GM12878 (cell line): ENCODE results near the gene LMO7. TPM values are rescaled to one million over a fixed set of nuclear protein-coding genes. Genes with fewer than 3 reads are reported as not detected.

Experiments
- ATAC-seq: fragments of 200-7000 bp; cut with Tn5 transposase; 3 replicates; pipeline ENCODE4 v1.9.1; 2020; ENCODE audit warnings: mild to moderate bottlenecking, moderate library complexity
- BruUV-seq: library from RNA; stranded (reverse); fragments of 400-500 nt; replicated peaks from 2 replicates; lab custom pipeline; 2021; lab: Mats Ljungman, UMichigan
- CTCF ChIA-PET: fragments of 300-600 bp; sonication (Branson Sonifier 250); formaldehyde crosslinking; extraction: SDS; loops from one replicate; lab custom pipeline; 2021; ENCODE audit warnings: inconsistent platforms; lab: Yijun Ruan, JAX
- POLR2A ChIA-PET: fragments of 350-600 bp; formaldehyde crosslinking; extraction: SDS; loops from one replicate; lab custom pipeline; 2021; ENCODE audit warnings: inconsistent platforms; lab: Charles Lee
- RAD21 ChIA-PET: fragments of 300-600 bp; sonication (Branson Sonifier 250); formaldehyde crosslinking; loops from one replicate; lab custom pipeline; 2023; ENCODE audit warnings: antibody characterized with exemption; ENCODE audit not compliant: unreplicated experiment; lab: Charles Lee
- SMC1A ChIA-PET: fragments of 300-600 bp; sonication (Branson Sonifier 250); formaldehyde crosslinking; loops from one replicate; lab custom pipeline; 2023; ENCODE audit not compliant: unreplicated experiment, uncharacterized antibody; lab: Charles Lee
- DNase-seq: peaks from one replicate; pipeline ENCODE4 v3.0.0-alpha.2; 2011; ENCODE audit warnings: low read depth, low spot score
- FAIRE-seq: peaks from 3 replicates; lab custom pipeline; 2011; peaks lifted over from hg19 to GRCh38; lab: Jason Lieb, UNC
- H2AFZ ChIP-seq: 2 replicates; pipeline ENCODE4 v1.6.0; 2011; ENCODE audit warnings: low read depth, low read length, control low read depth; ENCODE audit not compliant: control insufficient read depth
- H3K27ac ChIP-seq: 2 replicates; pipeline ENCODE4 v1.5.1; 2011; ENCODE audit warnings: control low read depth; ENCODE audit not compliant: control insufficient read depth, insufficient read depth
- H3K27me3 ChIP-seq, 2 experiments: replicated peaks in 1 of 2; 2 replicates each; pipeline versions ENCODE4 v1.6.0 to v1.6.1; 2011; ENCODE audit warnings: low read length in 1 of 2; ENCODE audit not compliant: control insufficient read depth in 2 of 2, insufficient read depth in 2 of 2
- H3K36me3 ChIP-seq, 2 experiments: 2 replicates each; pipeline ENCODE4 v1.5.1; 2011; ENCODE audit warnings: low read length in 1 of 2; ENCODE audit not compliant: control insufficient read depth in 2 of 2, insufficient read depth in 2 of 2
- H3K4me1 ChIP-seq: 2 replicates; pipeline ENCODE4 v1.6.1; 2011; ENCODE audit warnings: mild to moderate bottlenecking, low read length, moderate library complexity, mixed read lengths; ENCODE audit not compliant: control insufficient read depth, insufficient read depth
- H3K4me2 ChIP-seq: 2 replicates; pipeline ENCODE4 v1.6.0; 2011; ENCODE audit warnings: control low read depth; ENCODE audit not compliant: control insufficient read depth, insufficient read depth
- H3K4me3 ChIP-seq: fragments of 200-600 bp; sonication (generic); 2 replicates; pipeline ENCODE4 v1.5.1; 2016
- H3K79me2 ChIP-seq: 2 replicates; pipeline ENCODE4 v1.6.0; 2011; ENCODE audit warnings: low read length; ENCODE audit not compliant: control insufficient read depth, insufficient read depth
- H3K9ac ChIP-seq: 2 replicates; pipeline ENCODE4 v1.8.0; 2011; ENCODE audit warnings: low read length, control low read depth, mixed read lengths; ENCODE audit not compliant: control insufficient read depth, insufficient read depth
- H3K9me3 ChIP-seq: replicated peaks from 3 replicates; pipeline ENCODE4 v1.5.1; 2011; ENCODE audit warnings: mild to moderate bottlenecking, low read length; ENCODE audit not compliant: control insufficient read depth, insufficient read depth
- H4K20me1 ChIP-seq: 2 replicates; pipeline ENCODE4 v1.6.0; 2011; ENCODE audit not compliant: control insufficient read depth, insufficient read depth
- BHLHE40 ChIP-seq, 2 experiments: fragments of 450-650 bp in 1 of 2; IDR thresholded peaks; 2 replicates each; pipeline ENCODE4 v1.6.1; 2011 to 2017; ENCODE audit warnings: low read depth in 2 of 2, borderline replicate concordance in 1 of 2, improper control_type of control experiment in 1 of 2, low read length in 1 of 2, mild to moderate bottlenecking in 1 of 2
- CBX3 ChIP-seq: fragments of 200-600 bp; sonication (generic); IDR thresholded peaks from 2 replicates; pipeline ENCODE4 v1.6.1; 2016; ENCODE audit warnings: low read depth, borderline replicate concordance
- DPF2 ChIP-seq: fragments of 450-650 bp; IDR thresholded peaks from 2 replicates; pipeline ENCODE4 v1.6.1; 2017; ENCODE audit warnings: mild to moderate bottlenecking
- EED ChIP-seq: sonication (generic); IDR thresholded peaks from 2 replicates; pipeline ENCODE4 v1.6.1; 2016; ENCODE audit warnings: antibody characterized with exemption, low read depth
- FOXM1 ChIP-seq: IDR thresholded peaks from 2 replicates; pipeline ENCODE4 v1.6.1; 2012; ENCODE audit warnings: low read depth, mild to moderate bottlenecking, inconsistent platforms, low read length, moderate library complexity
- IRF4 ChIP-seq: IDR thresholded peaks from 2 replicates; pipeline ENCODE4 v1.6.1; 2011; ENCODE audit warnings: low read depth, low read length
- NBN ChIP-seq: fragments of 450-650 bp; IDR thresholded peaks from 2 replicates; pipeline ENCODE4 v1.6.1; 2016
- PAX8 ChIP-seq: fragments of 450-650 bp; IDR thresholded peaks from 2 replicates; pipeline ENCODE4 v1.6.1; 2017; ENCODE audit warnings: mild to moderate bottlenecking, moderate library complexity
- RELA ChIP-seq: fragments of 450-650 bp; IDR thresholded peaks from 2 replicates; pipeline ENCODE4 v1.8.0; 2014; ENCODE audit warnings: borderline replicate concordance; ENCODE audit not compliant: partially characterized antibody
- TCF12 ChIP-seq: IDR thresholded peaks from 2 replicates; pipeline ENCODE4 v1.6.1; 2011; ENCODE audit warnings: low read depth, mild to moderate bottlenecking, low read length
- ZNF217 ChIP-seq: fragments of 450-650 bp; IDR thresholded peaks from 2 replicates; pipeline ENCODE4 v1.6.1; 2017; ENCODE audit warnings: antibody characterized with exemption, mild to moderate bottlenecking
- ZSCAN29 ChIP-seq: fragments of 450-650 bp; IDR thresholded peaks from 2 replicates; pipeline ENCODE4 v1.6.1; 2017; ENCODE audit warnings: mild to moderate bottlenecking, moderate library complexity
- WGBS: methylation state at CpG from one replicate; pipeline ENCODE4 v1.1.6; 2016; ENCODE audit warnings: low lambda C conversion rate; ENCODE audit not compliant: insufficient replicate concordance, insufficient coverage; ENCODE audit errors: missing lambda C conversion rate; 5-methylcytosine and 5-hydroxymethylcytosine counted together
- in situ Hi-C: fragments of 300-500 bp; cut with MboI; formaldehyde crosslinking; loops from 9 replicates; pipeline ENCODE4 v1.14.3; 2018; ENCODE audit warnings: mixed read lengths
- intact Hi-C: fragments of 100-400 bp; cut with micrococcal nuclease; formaldehyde crosslinking; loops from one replicate; pipeline ENCODE4 v1.14.2; 2022; ENCODE audit not compliant: unreplicated experiment
- polyA plus RNA-seq, 11 experiments: library from polyadenylated mRNA; depleted of rRNA in 4 of 11; unstranded in 6 of 11; stranded (reverse) in 5 of 11; fragments of >200 nt; fragmentation: Nextera tagmentation in 4 of 11; fragmentation: Illumina TruSeq in 1 of 11; extraction: Ambion mirVana in 4 of 11; extraction: Trizol in 1 of 11; gene quantifications; 1 replicate in 1 of 11; 2 replicates in 10 of 11; pipeline versions ENCODE4 v1.2.1 to v1.2.3, GENCODE V29; 2011 to 2016; ENCODE audit warnings: inconsistent platforms in 2 of 11, missing spikeins in 2 of 11, low read depth in 1 of 11
- total RNA-seq, 4 experiments: library from RNA; depleted of rRNA in 3 of 4; stranded (reverse); fragments of >200 nt in 3 of 4; fragmentation: Illumina TruSeq in 1 of 4; extraction: Trizol in 1 of 4; gene quantifications; 2 replicates each; pipeline versions ENCODE4 v1.2.1 to v1.2.3, GENCODE V29; 2013 to 2021
- TF ChIP-seq, protein P1 (sequence below): IDR thresholded peaks from 2 replicates; pipeline ENCODE4 v1.6.1; 2012; ENCODE audit warnings: low read depth, low read length, improper control_type of control experiment
- TF ChIP-seq, protein P2 (sequence below): fragments of 450-650 bp; formaldehyde crosslinking; IDR thresholded peaks from 2 replicates; pipeline ENCODE4 v1.5.0; 2022; ENCODE audit warnings: mild to moderate bottlenecking, missing genetic modification characterization

Gene LMO7
- total and polyA plus RNA-seq, 10 of the 15 experiments (the other 5 are each of a cell fraction or from before 2014, with no cell fraction given), result 8.5 to 67.8 (median 36.8) TPM

DNA sequence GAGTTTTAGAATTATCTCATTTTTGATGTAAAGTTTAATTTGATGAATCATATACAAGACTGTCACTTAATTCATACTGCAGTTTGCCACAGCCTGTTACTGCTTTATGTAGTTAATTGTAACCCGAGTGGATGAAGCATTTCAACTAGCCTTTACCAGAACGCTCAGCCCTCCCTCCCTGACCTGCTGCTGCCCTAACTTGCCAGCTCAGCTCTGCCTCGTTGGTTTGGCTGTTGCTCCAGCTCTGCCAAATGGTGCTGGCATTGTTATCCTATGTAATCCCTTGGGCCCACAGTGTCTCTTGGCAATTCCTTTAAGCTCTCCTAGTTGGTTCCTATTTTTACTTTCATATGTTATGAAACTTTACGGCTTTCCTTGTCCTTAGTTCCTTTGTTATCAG lies 113.3 kb downstream of the LMO7 start:
- intact Hi-C loops, result no loop called here
- RAD21 ChIA-PET, result no interaction called here
- no peak for ATAC-seq

DNA sequence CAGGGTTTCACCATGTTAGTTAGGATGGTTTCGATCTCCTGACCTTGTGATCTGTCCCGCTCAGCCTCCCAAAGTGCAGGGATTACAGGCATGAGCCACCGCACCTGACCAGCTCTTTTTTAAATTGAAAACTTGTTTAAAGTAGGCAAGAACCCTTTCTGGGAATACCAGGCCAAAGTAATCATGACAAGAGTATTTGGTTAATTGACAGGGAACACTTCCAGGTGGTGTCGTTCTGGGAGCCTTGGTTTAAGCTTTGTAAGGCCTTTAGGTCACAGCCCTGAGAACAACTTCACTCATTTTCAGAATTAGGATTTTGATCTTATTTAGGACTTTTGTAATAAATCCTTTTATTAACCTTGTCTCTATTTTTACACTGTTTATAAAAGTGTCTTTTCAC lies 115.2 kb downstream of the LMO7 start:
- no peak for ATAC-seq
- no peak for FAIRE-seq
- Histone ChIP-seq H3K9ac (no peak overlapping the region), H4K20me1 (no peaks in the 10 kb centered on the region), H3K27me3 (no peaks in the 10 kb centered on the region), H3K4me2 (no peak overlapping the region), H3K9me3 (no peaks in the 10 kb centered on the region), H3K4me3 (no peak overlapping the region), H3K36me3 (no peaks in the 10 kb centered on the region), H3K79me2 (no peaks in the 10 kb centered on the region), H3K27ac (no peak overlapping the region), H3K4me1 (no peaks in the 10 kb centered on the region), H2AFZ (no peak overlapping the region)
- in situ Hi-C loops, result no loop called here
- DNase-seq, result no peak
- no TSS peak for BruUV-seq
- intact Hi-C loops, result no loop called here
- 100% methylated on average over 4 of the region's 4 CpGs for WGBS
- ChIA-PET CTCF (interaction anchor here (1.2 to 1.7 kb wide), 2 partner anchors 17 to 55 kb away, joined by 3 to 4 read pairs; no protein-coding TSS in a partner anchor), RAD21 (interaction anchor here (1.0 to 1.3 kb wide), 3 partner anchors 10 to 111 kb away, joined by 3 read pairs; no protein-coding TSS in a partner anchor), SMC1A (interaction anchor here (1.3 to 2.2 kb wide), 3 partner anchors 9 to 10 kb away, joined by 5 to 6 read pairs (median 5); no protein-coding TSS in a partner anchor), POLR2A (interaction anchor here (0.6 kb wide), 1 partner anchor 156 kb away, joined by 4 read pairs; no protein-coding TSS in a partner anchor)
- TF ChIP-seq EED, result no peak
- TF ChIP-seq TCF12, result no peak
- TF ChIP-seq NBN, result no peak
- no peak for TF ChIP-seq ZSCAN29
- no peak for TF ChIP-seq PAX8
- TF ChIP-seq, protein P1, sequence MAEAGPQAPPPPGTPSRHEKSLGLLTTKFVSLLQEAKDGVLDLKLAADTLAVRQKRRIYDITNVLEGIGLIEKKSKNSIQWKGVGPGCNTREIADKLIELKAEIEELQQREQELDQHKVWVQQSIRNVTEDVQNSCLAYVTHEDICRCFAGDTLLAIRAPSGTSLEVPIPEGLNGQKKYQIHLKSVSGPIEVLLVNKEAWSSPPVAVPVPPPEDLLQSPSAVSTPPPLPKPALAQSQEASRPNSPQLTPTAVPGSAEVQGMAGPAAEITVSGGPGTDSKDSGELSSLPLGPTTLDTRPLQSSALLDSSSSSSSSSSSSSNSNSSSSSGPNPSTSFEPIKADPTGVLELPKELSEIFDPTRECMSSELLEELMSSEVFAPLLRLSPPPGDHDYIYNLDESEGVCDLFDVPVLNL, result no peak
- TF ChIP-seq ZNF217, result no peak
- TF ChIP-seq, protein P2, sequence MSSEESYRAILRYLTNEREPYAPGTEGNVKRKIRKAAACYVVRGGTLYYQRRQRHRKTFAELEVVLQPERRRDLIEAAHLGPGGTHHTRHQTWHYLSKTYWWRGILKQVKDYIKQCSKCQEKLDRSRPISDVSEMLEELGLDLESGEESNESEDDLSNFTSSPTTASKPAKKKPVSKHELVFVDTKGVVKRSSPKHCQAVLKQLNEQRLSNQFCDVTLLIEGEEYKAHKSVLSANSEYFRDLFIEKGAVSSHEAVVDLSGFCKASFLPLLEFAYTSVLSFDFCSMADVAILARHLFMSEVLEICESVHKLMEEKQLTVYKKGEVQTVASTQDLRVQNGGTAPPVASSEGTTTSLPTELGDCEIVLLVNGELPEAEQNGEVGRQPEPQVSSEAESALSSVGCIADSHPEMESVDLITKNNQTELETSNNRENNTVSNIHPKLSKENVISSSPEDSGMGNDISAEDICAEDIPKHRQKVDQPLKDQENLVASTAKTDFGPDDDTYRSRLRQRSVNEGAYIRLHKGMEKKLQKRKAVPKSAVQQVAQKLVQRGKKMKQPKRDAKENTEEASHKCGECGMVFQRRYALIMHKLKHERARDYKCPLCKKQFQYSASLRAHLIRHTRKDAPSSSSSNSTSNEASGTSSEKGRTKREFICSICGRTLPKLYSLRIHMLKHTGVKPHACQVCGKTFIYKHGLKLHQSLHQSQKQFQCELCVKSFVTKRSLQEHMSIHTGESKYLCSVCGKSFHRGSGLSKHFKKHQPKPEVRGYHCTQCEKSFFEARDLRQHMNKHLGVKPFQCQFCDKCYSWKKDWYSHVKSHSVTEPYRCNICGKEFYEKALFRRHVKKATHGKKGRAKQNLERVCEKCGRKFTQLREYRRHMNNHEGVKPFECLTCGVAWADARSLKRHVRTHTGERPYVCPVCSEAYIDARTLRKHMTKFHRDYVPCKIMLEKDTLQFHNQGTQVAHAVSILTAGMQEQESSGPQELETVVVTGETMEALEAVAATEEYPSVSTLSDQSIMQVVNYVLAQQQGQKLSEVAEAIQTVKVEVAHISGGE, result no peak
- no peak for TF ChIP-seq CBX3
- no peak for TF ChIP-seq IRF4
- no peak for TF ChIP-seq FOXM1
- TF ChIP-seq RELA, result no peak
- TF ChIP-seq BHLHE40 (IDR thresholded peaks at IDR 0.05; ENCODE audit: borderline replicate concordance in 1 of 2, low read depth in 2 of 2, low read length in 1 of 2), result no peak

More for the DNA sequence above, 113.3 kb downstream of the LMO7 start:
- no peaks in the 10 kb centered on the region for H4K20me1 ChIP-seq
- ChIA-PET CTCF (interaction anchor here (1.0 kb wide), 1 partner anchor 24 kb away, joined by 3 read pairs; no protein-coding TSS in a partner anchor), SMC1A (interaction anchor here (1.2 to 2.2 kb wide), 2 partner anchors 11 to 19 kb away, joined by 3 to 6 read pairs; no protein-coding TSS in a partner anchor), POLR2A (interaction anchor here (1.2 kb wide), 1 partner anchor 11 kb away, joined by 4 read pairs; no protein-coding TSS in a partner anchor)
- no peak overlapping the region for H3K9ac ChIP-seq
- H3K27ac ChIP-seq, result no peak overlapping the region
- H3K4me1 ChIP-seq, result no peaks in the 10 kb centered on the region
- no peaks in the 10 kb centered on the region for H3K79me2 ChIP-seq
- no peak overlapping the region for H2AFZ ChIP-seq
- no peak for TF ChIP-seq DPF2
- no peak for TF ChIP-seq CBX3
- H3K4me2 ChIP-seq, result no peak overlapping the region
- no peaks in the 10 kb centered on the region; the same call in 2 of the 3 replicates for H3K9me3 ChIP-seq
- no peaks in the 10 kb centered on the region for H3K36me3 ChIP-seq
- H3K4me3 ChIP-seq, result no peak overlapping the region
- WGBS, result 70% methylated on average over 4 of the region's 4 CpGs
- no peaks in the 10 kb centered on the region for H3K27me3 ChIP-seq
- no peak for DNase-seq
- in situ Hi-C loops, result no loop called here
- BruUV-seq, result no TSS peak
- FAIRE-seq, result no peak
